Suprapubic skin (tissue), 3 donors: ENCODE data around the gene PPRC1.

ENCODE experiments used
- CTCF ChIP-seq, 2 donors: fragments of 200-600 bp in 1 of 2; fragments of 450-650 bp in 1 of 2; sonication (generic) in 1 of 2; IDR thresholded peaks; one replicate each; pipeline ENCODE4 v1.5.1; 2016 to 2019; ENCODE audit warnings: antibody characterized with exemption in 2 of 2, mild to moderate bottlenecking in 1 of 2, moderate library complexity in 1 of 2
- EP300 ChIP-seq: sonication (generic); formaldehyde crosslinking; IDR thresholded peaks from one replicate; pipeline ENCODE4 v1.6.1; 2017; ENCODE audit warnings: antibody characterized with exemption
- POLR2A ChIP-seq, 2 donors: fragments of 450-650 bp; IDR thresholded peaks; one replicate each; pipeline ENCODE4 v1.6.1; 2017; ENCODE audit warnings: antibody characterized with exemption in 2 of 2, mild to moderate bottlenecking in 2 of 2, moderate library complexity in 2 of 2

GRCh38 chr10:102115775-102116174 is 17.1 kb upstream of the PPRC1 start:
- TF ChIP-seq CTCF (IDR thresholded peaks at IDR 0.05) (no peak), EP300 (no peak), POLR2A (IDR thresholded peaks at IDR 0.05) (no peak)
